VCaP (cell line): Measurements from ENCODE around the gene KIF18B.

ENCODE experiments used
- H3K27ac ChIP-seq: fragments of 450-650 bp; 2 replicates; pipeline ENCODE4 v1.5.1; 2017
- TF ChIP-seq, protein P1 (sequence below): fragments of 450-650 bp; conservative IDR thresholded peaks from 2 replicates; pipeline ENCODE4 v1.5.1; 2017; ENCODE audit warnings: mild to moderate bottlenecking, moderate library complexity

The KIF18B gene

DNA sequence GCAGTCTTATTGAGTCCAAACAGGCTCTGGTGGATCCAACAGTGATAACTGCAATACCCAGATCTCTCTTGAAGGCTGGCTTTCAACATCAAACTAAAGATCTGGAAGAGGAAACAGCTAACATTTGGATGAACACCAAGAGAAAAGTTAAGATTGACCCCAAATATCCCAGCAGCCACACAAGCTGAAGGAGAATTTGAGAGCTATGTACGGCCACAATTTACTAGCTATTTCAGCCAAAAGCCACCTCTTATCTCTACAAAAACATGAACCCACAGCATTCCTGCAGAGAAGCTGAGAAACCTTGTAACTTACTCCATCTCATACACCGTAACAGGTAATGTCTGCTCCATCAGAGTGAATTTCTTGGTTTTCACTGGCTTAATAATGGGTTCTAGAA, 62.6 kb downstream of the KIF18B start:
- TF ChIP-seq, protein P1, sequence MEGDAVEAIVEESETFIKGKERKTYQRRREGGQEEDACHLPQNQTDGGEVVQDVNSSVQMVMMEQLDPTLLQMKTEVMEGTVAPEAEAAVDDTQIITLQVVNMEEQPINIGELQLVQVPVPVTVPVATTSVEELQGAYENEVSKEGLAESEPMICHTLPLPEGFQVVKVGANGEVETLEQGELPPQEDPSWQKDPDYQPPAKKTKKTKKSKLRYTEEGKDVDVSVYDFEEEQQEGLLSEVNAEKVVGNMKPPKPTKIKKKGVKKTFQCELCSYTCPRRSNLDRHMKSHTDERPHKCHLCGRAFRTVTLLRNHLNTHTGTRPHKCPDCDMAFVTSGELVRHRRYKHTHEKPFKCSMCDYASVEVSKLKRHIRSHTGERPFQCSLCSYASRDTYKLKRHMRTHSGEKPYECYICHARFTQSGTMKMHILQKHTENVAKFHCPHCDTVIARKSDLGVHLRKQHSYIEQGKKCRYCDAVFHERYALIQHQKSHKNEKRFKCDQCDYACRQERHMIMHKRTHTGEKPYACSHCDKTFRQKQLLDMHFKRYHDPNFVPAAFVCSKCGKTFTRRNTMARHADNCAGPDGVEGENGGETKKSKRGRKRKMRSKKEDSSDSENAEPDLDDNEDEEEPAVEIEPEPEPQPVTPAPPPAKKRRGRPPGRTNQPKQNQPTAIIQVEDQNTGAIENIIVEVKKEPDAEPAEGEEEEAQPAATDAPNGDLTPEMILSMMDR, result no peak
- H3K27ac ChIP-seq, result no peak overlapping the region

DNA sequence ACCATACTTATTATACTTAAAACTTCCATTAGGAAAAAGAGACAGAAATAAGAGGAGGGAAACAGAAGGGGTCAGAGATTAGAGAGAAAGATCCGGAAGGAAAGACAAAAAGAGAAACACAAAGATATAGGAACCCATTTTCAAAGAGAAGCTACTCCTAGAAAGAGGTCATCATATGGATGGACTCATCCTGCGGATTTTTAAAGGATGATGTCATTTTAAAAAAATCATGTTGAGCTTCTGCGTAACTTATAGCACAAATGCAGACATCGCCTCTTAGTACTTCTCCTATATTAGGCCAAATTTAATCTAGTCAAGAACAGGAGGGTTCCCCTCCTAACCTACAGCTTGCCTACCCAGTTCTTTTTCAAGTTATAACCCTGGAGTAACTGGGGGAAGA, 66.4 kb downstream of the KIF18B start:
- no peak overlapping the region for H3K27ac ChIP-seq
- TF ChIP-seq, protein P1, result no peak

DNA sequence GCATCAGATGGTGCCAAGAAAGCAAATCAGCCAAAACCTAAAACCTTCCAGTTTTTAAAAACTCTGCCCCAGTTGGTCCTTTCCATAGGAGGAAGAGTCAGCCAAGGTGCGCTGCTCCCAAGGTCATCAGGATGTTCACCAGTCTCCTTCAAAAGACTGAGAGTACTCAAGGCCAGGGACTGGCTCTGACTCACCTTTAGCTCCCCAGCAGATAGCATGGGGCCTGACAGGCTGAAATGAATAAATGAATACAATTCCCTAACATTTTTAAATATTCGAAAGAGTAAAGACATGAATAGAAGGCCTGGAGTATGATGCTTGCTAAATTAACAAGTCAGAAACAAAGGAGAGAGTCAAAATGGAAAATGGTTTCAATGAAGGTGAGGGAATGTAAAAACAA, 67.5 kb downstream of the KIF18B start:
- TF ChIP-seq, protein P1, result no peak
- no peak overlapping the region for H3K27ac ChIP-seq

DNA sequence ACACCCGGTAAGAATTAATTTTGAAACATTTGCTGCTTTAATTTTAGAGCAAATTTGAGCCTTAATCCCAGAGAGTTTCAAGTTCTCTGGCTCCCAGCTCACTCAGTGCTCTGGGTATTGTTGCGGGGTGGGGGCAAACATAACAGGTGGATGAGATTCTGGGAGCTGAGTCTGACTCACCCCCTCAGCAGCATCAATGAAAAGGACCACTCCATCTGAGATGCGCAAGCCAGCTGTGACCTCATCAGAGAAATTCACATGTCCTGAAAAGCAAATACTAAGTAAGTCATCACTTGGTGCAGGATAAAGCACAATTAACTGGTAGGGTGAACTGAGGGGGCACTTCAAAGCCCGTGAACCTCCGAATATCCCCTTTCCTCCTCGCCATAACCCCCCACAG, 68.2 kb downstream of the KIF18B start:
- TF ChIP-seq, protein P1, result no peak
- H3K27ac ChIP-seq, result no peak overlapping the region

DNA sequence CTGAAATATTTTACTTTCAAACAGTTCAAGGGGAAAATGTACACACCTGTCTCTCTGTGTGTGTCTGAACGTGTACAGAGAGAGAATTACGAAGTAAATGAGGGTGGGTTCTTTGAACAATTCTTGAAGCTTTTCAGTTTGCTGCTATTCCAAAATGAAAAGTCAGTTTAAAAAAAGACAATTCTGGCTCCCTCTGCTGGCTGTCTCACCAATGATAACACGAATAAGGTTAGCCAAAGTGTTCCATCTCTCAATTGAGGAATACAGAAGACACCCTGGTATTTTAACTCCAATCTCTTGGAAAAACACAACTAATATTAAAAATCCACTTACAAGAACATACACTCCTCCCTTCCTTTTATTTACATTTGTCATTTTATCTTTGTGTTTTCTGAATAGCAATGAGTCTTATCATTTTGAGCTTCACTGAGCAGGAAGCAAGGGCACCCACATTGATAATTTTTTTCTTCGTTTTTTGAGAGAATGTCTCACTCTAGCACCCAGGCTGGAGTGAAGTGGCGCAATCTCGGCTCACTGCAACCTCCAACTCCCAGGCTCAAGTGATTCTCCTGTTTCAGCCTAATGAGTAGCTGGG, 68.8 kb downstream of the KIF18B start:
- no peak overlapping the region for H3K27ac ChIP-seq
- TF ChIP-seq, protein P1, result peak; percentile 85

DNA sequence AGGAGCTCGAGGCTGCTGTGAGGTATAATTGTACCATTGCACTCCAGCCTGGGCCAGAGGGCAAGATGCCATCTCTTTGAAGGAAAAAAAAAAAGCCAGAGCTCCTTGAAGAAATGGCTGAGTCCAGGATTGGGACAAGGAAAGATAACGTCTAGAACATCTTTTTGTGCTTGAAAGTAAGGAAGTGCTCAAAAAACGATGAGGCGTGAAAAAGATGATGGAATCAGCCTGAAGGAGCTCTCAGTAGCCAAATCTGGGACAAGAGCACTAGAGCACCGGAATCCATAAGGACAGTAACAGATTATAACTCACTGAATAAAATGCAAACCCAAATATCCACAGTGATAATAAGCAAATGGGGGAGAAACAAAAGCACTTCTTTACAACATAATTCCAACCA, 70.5 kb downstream of the KIF18B start:
- H3K27ac ChIP-seq, result no peak overlapping the region
- TF ChIP-seq, protein P1, result no peak

DNA sequence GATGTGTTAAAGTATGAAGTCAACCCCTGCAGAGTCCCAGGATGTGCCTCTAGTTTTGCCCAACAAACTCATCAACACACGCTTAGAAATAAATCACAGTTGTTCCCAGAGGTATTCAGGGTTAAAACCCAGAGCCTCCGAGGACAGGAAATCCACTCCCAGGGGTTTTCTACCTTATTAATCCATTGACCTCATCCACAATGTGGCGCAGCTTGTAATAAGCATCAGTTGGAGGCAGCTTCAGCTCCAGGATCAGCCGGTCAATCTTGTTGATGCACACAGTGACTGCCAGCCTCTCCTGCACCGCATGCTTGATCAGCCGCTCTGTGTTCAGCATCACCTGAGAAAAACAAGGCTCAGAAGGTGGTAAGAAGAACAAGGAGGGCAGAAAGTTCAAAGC, 71.8 kb downstream of the KIF18B start:
- TF ChIP-seq, protein P1, result no peak
- no peak overlapping the region for H3K27ac ChIP-seq
